HEK293 (cell line): ENCODE results near the gene HS3ST5.

Experiments used
- FEZF1 ChIP-seq: fragments of 450-650 bp; formaldehyde crosslinking; IDR thresholded peaks from 2 replicates; pipeline ENCODE4 v1.5.1; 2016; ENCODE audit warnings: missing biosample characterization, missing genetic modification characterization
- GLI4 ChIP-seq: fragments of 450-650 bp; formaldehyde crosslinking; IDR thresholded peaks from 2 replicates; pipeline ENCODE4 v1.5.1; 2016; ENCODE audit warnings: missing biosample characterization, missing genetic modification characterization
- KLF16 ChIP-seq: fragments of 450-650 bp; formaldehyde crosslinking; IDR thresholded peaks from 2 replicates; pipeline ENCODE4 v1.5.1; 2017; ENCODE audit warnings: missing biosample characterization, missing genetic modification characterization
- MEIS1 ChIP-seq: sonication (generic); formaldehyde crosslinking; IDR thresholded peaks from 2 replicates; pipeline ENCODE4 v1.8.1; 2022; ENCODE audit warnings: missing genetic modification reagents, mild to moderate bottlenecking, borderline replicate concordance
- SP7 ChIP-seq: fragments of 450-650 bp; formaldehyde crosslinking; IDR thresholded peaks from 2 replicates; pipeline ENCODE4 v1.5.1; 2016; ENCODE audit warnings: missing biosample characterization, missing genetic modification characterization
- ZFP37 ChIP-seq: fragments of 450-650 bp; formaldehyde crosslinking; IDR thresholded peaks from 2 replicates; pipeline ENCODE4 v1.5.1; 2016; ENCODE audit warnings: missing biosample characterization, missing genetic modification characterization
- ZNF10 ChIP-seq: fragments of 450-650 bp; formaldehyde crosslinking; IDR thresholded peaks from 2 replicates; pipeline ENCODE4 v1.5.1; 2017; ENCODE audit warnings: missing biosample characterization, missing genetic modification characterization
- ZNF132 ChIP-seq: fragments of 450-650 bp; formaldehyde crosslinking; IDR thresholded peaks from 2 replicates; pipeline ENCODE4 v1.5.1; 2017; ENCODE audit warnings: missing biosample characterization, missing genetic modification characterization, borderline replicate concordance
- ZNF133 ChIP-seq: fragments of 450-650 bp; formaldehyde crosslinking; IDR thresholded peaks from 2 replicates; pipeline ENCODE4 v1.5.1; 2016; ENCODE audit warnings: missing biosample characterization, missing genetic modification characterization
- ZNF169 ChIP-seq: fragments of 450-650 bp; formaldehyde crosslinking; IDR thresholded peaks from 2 replicates; pipeline ENCODE4 v1.5.1; 2016; ENCODE audit warnings: missing biosample characterization, missing genetic modification characterization
- ZNF175 ChIP-seq: fragments of 450-650 bp; formaldehyde crosslinking; IDR thresholded peaks from 2 replicates; pipeline ENCODE4 v1.5.1; 2016; ENCODE audit warnings: missing biosample characterization, missing genetic modification characterization
- ZNF184 ChIP-seq: fragments of 450-650 bp; IDR thresholded peaks from 2 replicates; pipeline ENCODE4 v1.5.1; 2018; ENCODE audit warnings: missing biosample characterization, mild to moderate bottlenecking, missing genetic modification characterization
- ZNF19 ChIP-seq: fragments of 450-650 bp; formaldehyde crosslinking; IDR thresholded peaks from 2 replicates; pipeline ENCODE4; 2016; ENCODE audit warnings: missing biosample characterization, missing genetic modification characterization, low read depth
- ZNF202 ChIP-seq: fragments of 450-650 bp; formaldehyde crosslinking; IDR thresholded peaks from 2 replicates; pipeline ENCODE4 v1.5.1; 2016; ENCODE audit warnings: missing biosample characterization, missing genetic modification characterization, borderline replicate concordance
- ZNF23 ChIP-seq: fragments of 450-650 bp; formaldehyde crosslinking; IDR thresholded peaks from 2 replicates; pipeline ENCODE4 v1.5.1; 2016; ENCODE audit warnings: missing biosample characterization, missing genetic modification characterization, borderline replicate concordance
- ZNF394 ChIP-seq: fragments of 450-650 bp; formaldehyde crosslinking; IDR thresholded peaks from 2 replicates; pipeline ENCODE4 v1.5.1; 2016; ENCODE audit warnings: missing biosample characterization, missing genetic modification characterization, mild to moderate bottlenecking, moderate library complexity, borderline replicate concordance
- ZNF510 ChIP-seq: fragments of 450-650 bp; formaldehyde crosslinking; IDR thresholded peaks from 2 replicates; pipeline ENCODE4 v1.5.1; 2018; ENCODE audit warnings: mild to moderate bottlenecking, missing genetic modification characterization, missing biosample characterization; ENCODE audit not compliant: insufficient replicate concordance
- ZNF544 ChIP-seq: fragments of 450-650 bp; formaldehyde crosslinking; IDR thresholded peaks from 2 replicates; pipeline ENCODE4 v1.5.0; 2017; ENCODE audit warnings: missing biosample characterization, missing genetic modification characterization
- ZNF555 ChIP-seq: fragments of 450-650 bp; formaldehyde crosslinking; conservative IDR thresholded peaks from 2 replicates; pipeline ENCODE4 v1.5.1; 2017; ENCODE audit warnings: missing biosample characterization, mild to moderate bottlenecking, missing genetic modification characterization, inconsistent platforms
- ZNF626 ChIP-seq: fragments of 450-650 bp; sonication (Bioruptor Pico); formaldehyde crosslinking; IDR thresholded peaks from 2 replicates; pipeline ENCODE4 v1.5.1; 2018; ENCODE audit warnings: missing biosample characterization, missing genetic modification characterization, inconsistent platforms
- ZNF664 ChIP-seq: fragments of 450-650 bp; formaldehyde crosslinking; IDR thresholded peaks from 2 replicates; pipeline ENCODE4 v1.5.1; 2016; ENCODE audit warnings: missing biosample characterization, missing genetic modification characterization
- ZNF707 ChIP-seq: fragments of 450-650 bp; formaldehyde crosslinking; IDR thresholded peaks from 2 replicates; pipeline ENCODE4 v1.5.1; 2016; ENCODE audit warnings: missing biosample characterization, missing genetic modification characterization
- ZNF776 ChIP-seq: fragments of 450-650 bp; formaldehyde crosslinking; IDR thresholded peaks from 2 replicates; pipeline ENCODE4 v1.5.0; 2017; ENCODE audit warnings: missing biosample characterization, missing genetic modification characterization, borderline replicate concordance
- ZSCAN30 ChIP-seq: fragments of 450-650 bp; IDR thresholded peaks from 2 replicates; pipeline ENCODE4 v1.5.1; 2018; ENCODE audit warnings: missing biosample characterization, mild to moderate bottlenecking, missing genetic modification characterization, moderate library complexity
- TF ChIP-seq, protein P1 (sequence below): fragments of 450-650 bp; formaldehyde crosslinking; IDR thresholded peaks from 2 replicates; pipeline ENCODE4 v1.5.1; 2016; ENCODE audit warnings: missing biosample characterization, missing genetic modification characterization, borderline replicate concordance
- TF ChIP-seq, protein P2 (sequence below): fragments of 450-650 bp; formaldehyde crosslinking; IDR thresholded peaks from 2 replicates; pipeline ENCODE4 v1.5.1; 2016; ENCODE audit warnings: missing biosample characterization, missing genetic modification characterization
- TF ChIP-seq, protein P3 (sequence below): fragments of 450-650 bp; formaldehyde crosslinking; optimal IDR thresholded peaks from 2 replicates; pipeline ENCODE3; 2016; ENCODE audit warnings: missing biosample characterization, mild to moderate bottlenecking, missing genetic modification characterization
- TF ChIP-seq, protein P4 (sequence below): fragments of 450-650 bp; formaldehyde crosslinking; IDR thresholded peaks from 2 replicates; pipeline ENCODE4 v1.5.1; 2016; ENCODE audit warnings: missing biosample characterization, missing genetic modification characterization
- TF ChIP-seq, protein P5 (sequence below): fragments of 450-650 bp; formaldehyde crosslinking; IDR thresholded peaks from 2 replicates; pipeline ENCODE4 v1.5.1; 2016; ENCODE audit warnings: missing biosample characterization, missing genetic modification characterization

The HS3ST5 gene

DNA sequence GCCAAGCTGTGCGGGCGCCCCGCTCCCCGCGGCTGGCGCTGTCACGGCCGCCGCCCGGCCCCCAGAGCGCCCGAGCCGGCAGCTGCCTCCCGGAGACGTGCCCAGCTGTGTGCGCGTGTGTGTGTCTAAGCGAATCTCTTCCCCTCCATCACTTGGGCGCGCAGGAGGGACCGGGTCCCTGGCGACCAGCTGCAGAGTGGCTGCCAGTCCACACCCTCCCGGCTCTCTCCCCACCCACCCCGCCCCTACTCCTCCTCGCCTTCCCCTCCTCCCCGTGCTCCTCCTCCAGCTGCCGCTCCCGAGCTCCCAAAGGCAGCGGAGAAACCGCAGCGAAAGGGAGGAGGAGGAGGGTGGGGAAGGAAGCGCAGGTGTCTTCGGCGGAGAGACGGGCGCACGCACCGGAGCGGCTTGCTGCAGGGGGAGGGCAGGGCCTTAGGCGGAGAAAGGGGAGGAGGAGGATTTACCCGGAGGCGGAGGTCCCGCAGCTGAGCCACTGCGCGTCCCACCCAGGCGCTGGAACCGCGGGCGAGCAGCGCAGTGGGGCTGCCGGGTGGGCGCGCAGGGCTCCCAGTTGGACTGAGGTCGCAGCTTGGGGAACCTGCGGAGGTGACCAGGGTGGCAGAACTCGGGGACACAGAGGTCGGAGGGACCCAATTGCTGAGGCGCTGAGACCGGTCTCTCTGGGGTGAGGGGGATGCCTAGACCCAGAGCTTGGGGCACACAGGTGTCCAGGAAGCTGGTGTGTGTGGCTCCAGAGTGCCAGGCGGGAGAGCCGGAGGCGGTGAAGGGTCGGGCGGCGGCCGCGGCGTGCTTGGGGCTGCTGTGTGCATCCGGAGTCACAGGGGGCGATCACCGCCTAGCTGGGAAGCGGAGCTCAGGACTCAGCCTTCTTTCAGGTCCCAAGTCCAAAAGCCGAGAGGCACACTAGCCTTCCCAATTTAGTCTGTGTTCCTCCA, at the start of gene HS3ST5 (continued):
- TF ChIP-seq, protein P1, sequence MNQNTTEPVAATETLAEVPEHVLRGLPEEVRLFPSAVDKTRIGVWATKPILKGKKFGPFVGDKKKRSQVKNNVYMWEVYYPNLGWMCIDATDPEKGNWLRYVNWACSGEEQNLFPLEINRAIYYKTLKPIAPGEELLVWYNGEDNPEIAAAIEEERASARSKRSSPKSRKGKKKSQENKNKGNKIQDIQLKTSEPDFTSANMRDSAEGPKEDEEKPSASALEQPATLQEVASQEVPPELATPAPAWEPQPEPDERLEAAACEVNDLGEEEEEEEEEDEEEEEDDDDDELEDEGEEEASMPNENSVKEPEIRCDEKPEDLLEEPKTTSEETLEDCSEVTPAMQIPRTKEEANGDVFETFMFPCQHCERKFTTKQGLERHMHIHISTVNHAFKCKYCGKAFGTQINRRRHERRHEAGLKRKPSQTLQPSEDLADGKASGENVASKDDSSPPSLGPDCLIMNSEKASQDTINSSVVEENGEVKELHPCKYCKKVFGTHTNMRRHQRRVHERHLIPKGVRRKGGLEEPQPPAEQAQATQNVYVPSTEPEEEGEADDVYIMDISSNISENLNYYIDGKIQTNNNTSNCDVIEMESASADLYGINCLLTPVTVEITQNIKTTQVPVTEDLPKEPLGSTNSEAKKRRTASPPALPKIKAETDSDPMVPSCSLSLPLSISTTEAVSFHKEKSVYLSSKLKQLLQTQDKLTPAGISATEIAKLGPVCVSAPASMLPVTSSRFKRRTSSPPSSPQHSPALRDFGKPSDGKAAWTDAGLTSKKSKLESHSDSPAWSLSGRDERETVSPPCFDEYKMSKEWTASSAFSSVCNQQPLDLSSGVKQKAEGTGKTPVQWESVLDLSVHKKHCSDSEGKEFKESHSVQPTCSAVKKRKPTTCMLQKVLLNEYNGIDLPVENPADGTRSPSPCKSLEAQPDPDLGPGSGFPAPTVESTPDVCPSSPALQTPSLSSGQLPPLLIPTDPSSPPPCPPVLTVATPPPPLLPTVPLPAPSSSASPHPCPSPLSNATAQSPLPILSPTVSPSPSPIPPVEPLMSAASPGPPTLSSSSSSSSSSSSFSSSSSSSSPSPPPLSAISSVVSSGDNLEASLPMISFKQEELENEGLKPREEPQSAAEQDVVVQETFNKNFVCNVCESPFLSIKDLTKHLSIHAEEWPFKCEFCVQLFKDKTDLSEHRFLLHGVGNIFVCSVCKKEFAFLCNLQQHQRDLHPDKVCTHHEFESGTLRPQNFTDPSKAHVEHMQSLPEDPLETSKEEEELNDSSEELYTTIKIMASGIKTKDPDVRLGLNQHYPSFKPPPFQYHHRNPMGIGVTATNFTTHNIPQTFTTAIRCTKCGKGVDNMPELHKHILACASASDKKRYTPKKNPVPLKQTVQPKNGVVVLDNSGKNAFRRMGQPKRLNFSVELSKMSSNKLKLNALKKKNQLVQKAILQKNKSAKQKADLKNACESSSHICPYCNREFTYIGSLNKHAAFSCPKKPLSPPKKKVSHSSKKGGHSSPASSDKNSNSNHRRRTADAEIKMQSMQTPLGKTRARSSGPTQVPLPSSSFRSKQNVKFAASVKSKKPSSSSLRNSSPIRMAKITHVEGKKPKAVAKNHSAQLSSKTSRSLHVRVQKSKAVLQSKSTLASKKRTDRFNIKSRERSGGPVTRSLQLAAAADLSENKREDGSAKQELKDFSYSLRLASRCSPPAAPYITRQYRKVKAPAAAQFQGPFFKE (tag by site-specific recombination): no peak
- TF ChIP-seq, protein P2, sequence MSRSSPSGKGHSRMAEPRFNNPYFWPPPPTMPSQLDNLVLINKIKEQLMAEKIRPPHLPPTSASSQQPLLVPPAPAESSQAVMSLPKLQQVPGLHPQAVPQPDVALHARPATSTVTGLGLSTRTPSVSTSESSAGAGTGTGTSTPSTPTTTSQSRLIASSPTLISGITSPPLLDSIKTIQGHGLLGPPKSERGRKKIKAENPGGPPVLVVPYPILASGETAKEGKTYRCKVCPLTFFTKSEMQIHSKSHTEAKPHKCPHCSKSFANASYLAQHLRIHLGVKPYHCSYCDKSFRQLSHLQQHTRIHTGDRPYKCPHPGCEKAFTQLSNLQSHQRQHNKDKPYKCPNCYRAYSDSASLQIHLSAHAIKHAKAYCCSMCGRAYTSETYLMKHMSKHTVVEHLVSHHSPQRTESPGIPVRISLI (tag by site-specific recombination): no peak
- TF ChIP-seq MEIS1 (CRISPR knock-in tag) (no peak), ZNF132 (tag by site-specific recombination) (no peak), FEZF1 (tag by site-specific recombination) (no peak), KLF16 (tag by site-specific recombination) (peak; percentile 70), ZNF664 (no peak), ZNF544 (tag by site-specific recombination) (no peak), ZNF776 (no peak), ZSCAN30 (tag by site-specific recombination) (no peak), ZNF626 (no peak), ZNF19 (tag by site-specific recombination) (no peak), ZNF510 (tag by site-specific recombination) (no peak), ZNF169 (tag by site-specific recombination) (no peak), ZNF555 (tag by site-specific recombination) (no peak), ZNF394 (tag by site-specific recombination) (no peak), ZFP37 (no peak), ZNF10 (no peak; the same call in 1 of the 2 replicates), ZNF184 (no peak), ZNF133 (tag by site-specific recombination) (no peak), GLI4 (peak; percentile 88; the same call in 1 of the 2 replicates), ZNF23 (tag by site-specific recombination) (no peak), ZNF202 (tag by site-specific recombination) (no peak), SP7 (peak; percentile 11; the same call in 1 of the 2 replicates), ZNF175 (tag by site-specific recombination) (no peak), ZNF707 (tag by site-specific recombination) (no peak)
- TF ChIP-seq, protein P3, sequence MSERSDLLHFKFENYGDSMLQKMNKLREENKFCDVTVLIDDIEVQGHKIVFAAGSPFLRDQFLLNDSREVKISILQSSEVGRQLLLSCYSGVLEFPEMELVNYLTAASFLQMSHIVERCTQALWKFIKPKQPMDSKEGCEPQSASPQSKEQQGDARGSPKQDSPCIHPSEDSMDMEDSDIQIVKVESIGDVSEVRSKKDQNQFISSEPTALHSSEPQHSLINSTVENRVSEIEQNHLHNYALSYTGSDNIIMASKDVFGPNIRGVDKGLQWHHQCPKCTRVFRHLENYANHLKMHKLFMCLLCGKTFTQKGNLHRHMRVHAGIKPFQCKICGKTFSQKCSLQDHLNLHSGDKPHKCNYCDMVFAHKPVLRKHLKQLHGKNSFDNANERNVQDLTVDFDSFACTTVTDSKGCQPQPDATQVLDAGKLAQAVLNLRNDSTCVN: peak; percentile 90
- TF ChIP-seq, protein P4, sequence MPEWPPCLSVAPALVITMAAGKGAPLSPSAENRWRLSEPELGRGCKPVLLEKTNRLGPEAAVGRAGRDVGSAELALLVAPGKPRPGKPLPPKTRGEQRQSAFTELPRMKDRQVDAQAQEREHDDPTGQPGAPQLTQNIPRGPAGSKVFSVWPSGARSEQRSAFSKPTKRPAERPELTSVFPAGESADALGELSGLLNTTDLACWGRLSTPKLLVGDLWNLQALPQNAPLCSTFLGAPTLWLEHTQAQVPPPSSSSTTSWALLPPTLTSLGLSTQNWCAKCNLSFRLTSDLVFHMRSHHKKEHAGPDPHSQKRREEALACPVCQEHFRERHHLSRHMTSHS (tag by site-specific recombination): no peak
- TF ChIP-seq, protein P5, sequence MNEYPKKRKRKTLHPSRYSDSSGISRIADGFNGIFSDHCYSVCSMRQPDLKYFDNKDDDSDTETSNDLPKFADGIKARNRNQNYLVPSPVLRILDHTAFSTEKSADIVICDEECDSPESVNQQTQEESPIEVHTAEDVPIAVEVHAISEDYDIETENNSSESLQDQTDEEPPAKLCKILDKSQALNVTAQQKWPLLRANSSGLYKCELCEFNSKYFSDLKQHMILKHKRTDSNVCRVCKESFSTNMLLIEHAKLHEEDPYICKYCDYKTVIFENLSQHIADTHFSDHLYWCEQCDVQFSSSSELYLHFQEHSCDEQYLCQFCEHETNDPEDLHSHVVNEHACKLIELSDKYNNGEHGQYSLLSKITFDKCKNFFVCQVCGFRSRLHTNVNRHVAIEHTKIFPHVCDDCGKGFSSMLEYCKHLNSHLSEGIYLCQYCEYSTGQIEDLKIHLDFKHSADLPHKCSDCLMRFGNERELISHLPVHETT (tag by site-specific recombination): no peak
